Hepatocyte (in vitro differentiated cells): ENCODE results near the gene KRTAP10-7. TPM values are rescaled to one million over a fixed set of nuclear protein-coding genes. Genes with fewer than 3 reads are reported as not detected.
"Not testable (repeated sequence)": the region's sequence is repeated elsewhere in the genome, so short reads cannot be mapped to it uniquely, and the experiment has no call there.

ENCODE experiments used
- DNase-seq: peaks from one replicate; pipeline ENCODE4 v3.0.0-alpha.2; 2016; ENCODE audit warnings: low spot score
- H2AFZ ChIP-seq: fragments of 200-600 bp; sonication (generic); 2 replicates; pipeline ENCODE4 v1.6.0; 2016; ENCODE audit warnings: antibody characterized with exemption, mild to moderate bottlenecking
- H3K27ac ChIP-seq: fragments of 200-600 bp; sonication (generic); 2 replicates; pipeline ENCODE4 v1.5.1; 2016; ENCODE audit warnings: mild to moderate bottlenecking
- H3K27me3 ChIP-seq: fragments of 200-600 bp; sonication (generic); 2 replicates; pipeline ENCODE4 v1.6.1; 2016
- H3K36me3 ChIP-seq: fragments of 200-600 bp; sonication (generic); replicated peaks from 2 replicates; pipeline ENCODE4 v1.5.1; 2016; ENCODE audit warnings: low read depth; ENCODE audit not compliant: insufficient read depth
- H3K4me1 ChIP-seq: fragments of 200-600 bp; sonication (generic); 2 replicates; pipeline ENCODE4 v1.5.1; 2016; ENCODE audit warnings: mild to moderate bottlenecking, moderate library complexity; ENCODE audit not compliant: insufficient read depth
- H3K4me2 ChIP-seq: fragments of 200-600 bp; sonication (generic); 2 replicates; pipeline ENCODE4 v1.6.0; 2016
- H3K4me3 ChIP-seq: fragments of 200-600 bp; sonication (generic); 2 replicates; pipeline ENCODE4 v1.5.1; 2016; ENCODE audit warnings: mild to moderate bottlenecking
- H3K79me2 ChIP-seq: fragments of 200-600 bp; sonication (generic); 2 replicates; pipeline ENCODE4 v1.6.0; 2017; ENCODE audit warnings: mild to moderate bottlenecking
- H3K9me2 ChIP-seq: fragments of 200-600 bp; sonication (generic); replicated peaks from 2 replicates; pipeline ENCODE4 v1.6.0; 2017; ENCODE audit warnings: mild to moderate bottlenecking; ENCODE audit not compliant: insufficient read depth
- H3K9me3 ChIP-seq: fragments of 200-600 bp; sonication (generic); 2 replicates; pipeline ENCODE4 v1.5.1; 2016; ENCODE audit warnings: low read depth, mild to moderate bottlenecking
- H4K20me1 ChIP-seq: fragments of 200-600 bp; sonication (generic); 2 replicates; pipeline ENCODE4 v1.6.0; 2016; ENCODE audit warnings: mild to moderate bottlenecking; ENCODE audit not compliant: insufficient read depth, poor library complexity, severe bottlenecking
- CTCF ChIP-seq: fragments of 200-600 bp; sonication (generic); IDR thresholded peaks from 2 replicates; pipeline ENCODE4 v1.5.1; 2016; ENCODE audit warnings: antibody characterized with exemption, mild to moderate bottlenecking; ENCODE audit not compliant: poor library complexity
- EZH2 ChIP-seq: fragments of 200-600 bp; sonication (generic); IDR thresholded peaks from 2 replicates; pipeline ENCODE4 v1.6.1; 2016; ENCODE audit warnings: antibody characterized with exemption, mild to moderate bottlenecking, borderline replicate concordance
- EZH2phosphoT487 ChIP-seq: fragments of 200-600 bp; sonication (generic); IDR thresholded peaks from one replicate; pipeline ENCODE4 v1.6.1; 2018; ENCODE audit warnings: antibody characterized with exemption, mild to moderate bottlenecking, low read depth, moderate library complexity; ENCODE audit not compliant: unreplicated experiment, severe bottlenecking
- WGBS: methylation state at CpG from one replicate; pipeline ENCODE4 v1.1.6; 2016; ENCODE audit warnings: low lambda C conversion rate; ENCODE audit errors: missing lambda C conversion rate; 5-methylcytosine and 5-hydroxymethylcytosine counted together
- polyA plus RNA-seq: library from polyadenylated mRNA; unstranded; fragments of >200 nt; fragmentation: Nextera tagmentation; extraction: Ambion mirVana; gene quantifications from 2 replicates; pipeline ENCODE4 v1.2.1, GENCODE V29; 2016
- total RNA-seq: library from RNA; depleted of rRNA; stranded (reverse); fragments of >200 nt; gene quantifications from 2 replicates; pipeline ENCODE4 v1.2.3, GENCODE V29; 2014

Gene KRTAP10-7
- total and polyA plus RNA-seq, 2 experiments from 2014 or later, result not detected

- Histone ChIP-seq H3K4me2 (no peak overlapping the region), H3K36me3 (no peaks in the 10 kb centered on the region), H2AFZ (no peak overlapping the region), H4K20me1 (no peaks in the 10 kb centered on the region), H3K27ac (no peak overlapping the region), H3K4me1 (no peaks in the 10 kb centered on the region), H3K4me3 (no peak overlapping the region), H3K9me2 (no peaks in the 10 kb centered on the region), H3K9me3 (no peaks in the 10 kb centered on the region), H3K27me3 (no peaks in the 10 kb centered on the region), H3K79me2 (no peaks in the 10 kb centered on the region)
- 92% methylated on average over 12 of the region's 12 CpGs for WGBS
- TF ChIP-seq EZH2 (no peak), CTCF (no peak), EZH2phosphoT487 (no peak)
- no peak for DNase-seq
Measured at GRCh38 chr21:44639331-44639655, 38.9 kb downstream of the KRTAP10-7 start.

DNA sequence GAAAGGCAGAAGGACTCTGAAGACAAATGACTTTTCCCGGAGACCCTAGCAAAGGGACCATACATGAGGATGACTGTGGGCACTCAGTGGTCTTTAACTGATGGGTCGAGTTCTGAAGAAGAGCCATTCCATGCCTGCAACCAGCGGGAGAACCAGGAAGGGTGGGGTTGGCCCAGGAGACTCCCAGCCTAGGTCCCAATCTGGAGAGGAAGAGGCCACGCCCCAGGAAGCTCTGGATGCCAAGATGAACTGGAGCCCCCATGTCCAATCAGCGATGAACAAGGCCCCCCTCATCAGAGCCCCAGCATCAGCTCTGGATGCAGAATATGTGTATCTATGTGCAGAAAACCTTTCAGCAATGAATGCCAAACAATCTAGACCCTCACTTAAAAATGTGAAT lies 40.4 kb downstream of the KRTAP10-7 start:
- DNase-seq, result no peak
- H3K4me2 ChIP-seq, result no peak overlapping the region
- H2AFZ ChIP-seq, result no peak overlapping the region
- H3K27ac ChIP-seq, result no peak overlapping the region
- no peaks in the 10 kb centered on the region for H3K36me3 ChIP-seq
- no peaks in the 10 kb centered on the region for H3K4me1 ChIP-seq
- no peak overlapping the region for H3K4me3 ChIP-seq
- no peaks in the 10 kb centered on the region for H3K27me3 ChIP-seq
- WGBS, result 90% methylated on average over 5 of the region's 5 CpGs
- no peaks in the 10 kb centered on the region for H3K9me2 ChIP-seq
- no peaks in the 10 kb centered on the region for H4K20me1 ChIP-seq
- TF ChIP-seq CTCF, result no peak
- no peak for TF ChIP-seq EZH2
- no peak for TF ChIP-seq EZH2phosphoT487
- H3K79me2 ChIP-seq, result no peaks in the 10 kb centered on the region
- H3K9me3 ChIP-seq, result peaks cover 4% of the 10 kb centered on the region

GRCh38 chr21:44643741-44644310 lies 43.4 kb downstream of the KRTAP10-7 start:
- H3K9me2 ChIP-seq, result no peaks in the 10 kb centered on the region
- H3K4me2 ChIP-seq, result no peak overlapping the region
- H3K27me3 ChIP-seq, result no peaks in the 10 kb centered on the region
- TF ChIP-seq CTCF (no peak), EZH2phosphoT487 (no peak), EZH2 (no peak)
- no peaks in the 10 kb centered on the region for H3K4me1 ChIP-seq
- H3K79me2 ChIP-seq, result no peaks in the 10 kb centered on the region
- DNase-seq, result no peak
- H3K9me3 ChIP-seq, result peaks cover 4% of the 10 kb centered on the region
- 86% methylated on average over 14 of the region's 14 CpGs for WGBS
- H3K36me3 ChIP-seq, result no peaks in the 10 kb centered on the region
- no peak overlapping the region for H3K4me3 ChIP-seq
- H3K27ac ChIP-seq, result no peak overlapping the region
- no peak overlapping the region for H2AFZ ChIP-seq
- no peaks in the 10 kb centered on the region for H4K20me1 ChIP-seq

GRCh38 chr21:44644878-44645277 lies 44.5 kb downstream of the KRTAP10-7 start:
- whole genome bisulfite sequencing, result 74% methylated on average over 2 of the region's 2 CpGs
- Histone ChIP-seq H3K79me2 (no peaks in the 10 kb centered on the region), H3K27ac (no peak overlapping the region), H3K9me2 (no peaks in the 10 kb centered on the region), H2AFZ (no peak overlapping the region), H3K4me1 (no peaks in the 10 kb centered on the region), H4K20me1 (no peaks in the 10 kb centered on the region), H3K9me3 (peaks cover 4% of the 10 kb centered on the region), H3K4me3 (no peak overlapping the region), H3K36me3 (no peaks in the 10 kb centered on the region), H3K4me2 (no peak overlapping the region), H3K27me3 (no peaks in the 10 kb centered on the region)
- TF ChIP-seq EZH2phosphoT487, result no peak
- no peak for TF ChIP-seq EZH2
- no peak for TF ChIP-seq CTCF
- DNase-seq, result no peak

- not testable (repeated sequence) for H3K27me3 ChIP-seq, H3K27ac ChIP-seq, H3K4me2 ChIP-seq, DNase-seq, H3K9me2 ChIP-seq, H2AFZ ChIP-seq, H3K4me1 ChIP-seq, H3K9me3 ChIP-seq, H3K4me3 ChIP-seq, H3K36me3 ChIP-seq, H3K79me2 ChIP-seq, H4K20me1 ChIP-seq
- 92% methylated on average over 17 of the region's 21 CpGs for WGBS
Measured at GRCh38 chr21:44646366-44647221, 46.2 kb downstream of the KRTAP10-7 start, which contains the start of gene KRTAP10-11. KRTAP10-11 (plus strand) TSS chr21:44646414; CDS start chr21:44646459, 45 bp downstream.
